ENCODE measurements around the gene PIEZO2. TPM values are rescaled to one million over a fixed set of nuclear protein-coding genes. Genes with fewer than 3 reads are reported as not detected.

The PIEZO2 gene
- total RNA-seq, 4 donors from 2014 or later: 0.64 to 1.8 (median 1.6) TPM

DNA sequence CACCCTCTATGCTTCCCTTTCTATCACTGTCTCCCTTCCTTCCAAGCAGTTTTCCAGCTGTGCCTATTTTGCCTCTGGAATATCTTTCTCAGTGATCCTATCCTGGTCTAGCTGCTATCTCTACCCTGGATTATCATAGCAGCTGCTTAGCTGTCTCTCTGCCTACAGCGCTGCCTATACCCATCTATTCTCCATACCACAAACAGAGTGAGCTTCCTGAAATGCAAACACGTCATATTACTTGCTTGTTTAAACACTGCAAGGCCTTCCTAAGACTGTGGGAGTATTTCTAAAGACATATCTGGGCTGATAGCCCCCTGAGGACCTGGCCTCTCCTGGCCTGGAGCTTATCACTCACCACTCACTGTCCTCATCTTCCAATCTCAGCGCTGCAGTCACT lies 403.4 kb downstream of the PIEZO2 start:
- Histone ChIP-seq H3K27ac (no peak overlapping the region), H3K9me3 (no peaks in the 10 kb centered on the region), H3K27me3 (no peaks in the 10 kb centered on the region), H3K36me3 (no peaks in the 10 kb centered on the region), H3K4me3 (no peak overlapping the region), H3K4me1 (no peaks in the 10 kb centered on the region)
- 83 to 85% methylated on average over 3 of the region's 3 CpGs for WGBS, 2 donors (ENCODE audit: low coverage in 1 of 2)
- no peak for ATAC-seq
- TF ChIP-seq EP300 (IDR thresholded peaks at IDR 0.05): no peak
- no peak for TF ChIP-seq POLR2AphosphoS5 (IDR thresholded peaks at IDR 0.05)
- no peak for TF ChIP-seq POLR2A (IDR thresholded peaks at IDR 0.05)
- TF ChIP-seq, protein P1, sequence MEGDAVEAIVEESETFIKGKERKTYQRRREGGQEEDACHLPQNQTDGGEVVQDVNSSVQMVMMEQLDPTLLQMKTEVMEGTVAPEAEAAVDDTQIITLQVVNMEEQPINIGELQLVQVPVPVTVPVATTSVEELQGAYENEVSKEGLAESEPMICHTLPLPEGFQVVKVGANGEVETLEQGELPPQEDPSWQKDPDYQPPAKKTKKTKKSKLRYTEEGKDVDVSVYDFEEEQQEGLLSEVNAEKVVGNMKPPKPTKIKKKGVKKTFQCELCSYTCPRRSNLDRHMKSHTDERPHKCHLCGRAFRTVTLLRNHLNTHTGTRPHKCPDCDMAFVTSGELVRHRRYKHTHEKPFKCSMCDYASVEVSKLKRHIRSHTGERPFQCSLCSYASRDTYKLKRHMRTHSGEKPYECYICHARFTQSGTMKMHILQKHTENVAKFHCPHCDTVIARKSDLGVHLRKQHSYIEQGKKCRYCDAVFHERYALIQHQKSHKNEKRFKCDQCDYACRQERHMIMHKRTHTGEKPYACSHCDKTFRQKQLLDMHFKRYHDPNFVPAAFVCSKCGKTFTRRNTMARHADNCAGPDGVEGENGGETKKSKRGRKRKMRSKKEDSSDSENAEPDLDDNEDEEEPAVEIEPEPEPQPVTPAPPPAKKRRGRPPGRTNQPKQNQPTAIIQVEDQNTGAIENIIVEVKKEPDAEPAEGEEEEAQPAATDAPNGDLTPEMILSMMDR (IDR thresholded peaks at IDR 0.05): no peak

GRCh38 chr18:10745219-10745618 lies 404.1 kb downstream of the PIEZO2 start:
- Histone ChIP-seq H3K36me3 (no peaks in the 10 kb centered on the region), H3K27ac (no peak overlapping the region), H3K4me3 (no peak overlapping the region), H3K9me3 (no peaks in the 10 kb centered on the region), H3K27me3 (no peaks in the 10 kb centered on the region), H3K4me1 (no peaks in the 10 kb centered on the region)
- ATAC-seq: no peak
- 80 to 84% methylated on average over 3 to 8 of the region's 8 CpGs for WGBS, 2 donors (ENCODE audit: low coverage in 1 of 2)
- TF ChIP-seq POLR2AphosphoS5 (IDR thresholded peaks at IDR 0.05): no peak
- TF ChIP-seq EP300 (IDR thresholded peaks at IDR 0.05): no peak
- no peak for TF ChIP-seq POLR2A (IDR thresholded peaks at IDR 0.05)
- TF ChIP-seq, protein P1 (IDR thresholded peaks at IDR 0.05): no peak

- no peak overlapping the region for H3K4me3 ChIP-seq
- 80 to 87% methylated on average over 5 of the region's 5 CpGs for WGBS, 2 donors (ENCODE audit: low coverage in 1 of 2)
- no peaks in the 10 kb centered on the region for H3K36me3 ChIP-seq
- TF ChIP-seq, protein P1 (IDR thresholded peaks at IDR 0.05): no peak
- no peak for TF ChIP-seq POLR2A (IDR thresholded peaks at IDR 0.05)
- no peak for TF ChIP-seq EP300 (IDR thresholded peaks at IDR 0.05)
- TF ChIP-seq POLR2AphosphoS5 (IDR thresholded peaks at IDR 0.05): no peak
- ATAC-seq: no peak
- no peaks in the 10 kb centered on the region for H3K9me3 ChIP-seq
- H3K27me3 ChIP-seq: no peaks in the 10 kb centered on the region
- no peak overlapping the region for H3K27ac ChIP-seq
- H3K4me1 ChIP-seq: no peaks in the 10 kb centered on the region
Measured at GRCh38 chr18:10743766-10744165, 405.6 kb downstream of the PIEZO2 start.

DNA sequence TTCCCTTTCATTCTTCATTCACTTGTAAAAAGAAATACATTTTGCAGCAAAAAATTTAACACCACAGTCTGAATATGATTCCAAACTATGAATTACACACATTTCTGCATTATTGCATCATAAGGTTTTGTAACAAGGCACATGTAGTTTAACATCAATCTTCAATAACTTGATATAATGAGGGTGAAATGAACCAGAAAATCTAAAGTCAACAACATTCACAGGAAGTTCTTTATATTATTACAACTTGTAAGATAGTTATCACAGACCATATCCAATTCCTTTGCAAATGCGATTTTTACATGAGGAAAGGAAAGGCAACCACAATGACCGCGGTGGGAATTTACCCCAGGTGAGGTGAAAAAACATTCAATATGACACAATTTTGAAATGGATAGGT lies 410.2 kb downstream of the PIEZO2 start:
- no peaks in the 10 kb centered on the region for H3K4me1 ChIP-seq
- no peak overlapping the region for H3K4me3 ChIP-seq
- H3K36me3 ChIP-seq: no peaks in the 10 kb centered on the region
- ATAC-seq: no peak
- no peaks in the 10 kb centered on the region for H3K27me3 ChIP-seq
- H3K9me3 ChIP-seq: no peaks in the 10 kb centered on the region
- no peak overlapping the region for H3K27ac ChIP-seq
- TF ChIP-seq POLR2AphosphoS5 (IDR thresholded peaks at IDR 0.05) (no peak), EP300 (IDR thresholded peaks at IDR 0.05) (no peak), POLR2A (IDR thresholded peaks at IDR 0.05) (no peak)
- TF ChIP-seq, protein P1 (IDR thresholded peaks at IDR 0.05): no peak
- WGBS, 2 donors (ENCODE audit: low coverage in 1 of 2): 67 to 87% methylated on average over 3 of the region's 3 CpGs

GRCh38 chr18:10736984-10737383 lies 412.4 kb downstream of the PIEZO2 start:
- TF ChIP-seq POLR2AphosphoS5 (IDR thresholded peaks at IDR 0.05) (no peak), EP300 (IDR thresholded peaks at IDR 0.05) (no peak), POLR2A (IDR thresholded peaks at IDR 0.05) (no peak)
- TF ChIP-seq, protein P1 (IDR thresholded peaks at IDR 0.05): no peak
- Histone ChIP-seq H3K9me3 (no peaks in the 10 kb centered on the region), H3K27ac (no peak overlapping the region), H3K4me1 (no peaks in the 10 kb centered on the region), H3K36me3 (no peaks in the 10 kb centered on the region), H3K4me3 (no peak overlapping the region), H3K27me3 (no peaks in the 10 kb centered on the region)
- no peak for ATAC-seq
- 45 to 85% methylated on average over 3 of the region's 3 CpGs for WGBS, 2 donors (ENCODE audit: low coverage in 1 of 2)

All from gastroesophageal sphincter (tissue), 4 donors.